GM18520 (cell line): ENCODE measurements around the gene AP1M1.

Experiments used
- ATAC-seq: cut with Tn5 transposase; IDR thresholded peaks from one replicate; pipeline ENCODE4 v1.9.1; 2021; ENCODE audit not compliant: unreplicated experiment

AP1M1 gene

GRCh38 chr19:16293118-16294091 lies 95.7 kb downstream of the AP1M1 start:
- ATAC-seq = no peak

- ATAC-seq = no peak
Observed at GRCh38 chr19:16295057-16295456, 97.3 kb downstream of the AP1M1 start.
